PC-3 (cell line): ENCODE measurements around the gene AKAP13.

Source experiments
- CTCF ChIP-seq: fragments of 300-600 bp; sonication (generic); conservative IDR thresholded peaks from 2 replicates; pipeline ENCODE4 v1.5.1; 2017; ENCODE audit warnings: antibody characterized with exemption, low read depth, mild to moderate bottlenecking, low read length
- EZH2 ChIP-seq: fragments of 300-600 bp; sonication (generic); IDR thresholded peaks from one replicate; pipeline ENCODE4 v1.6.1; 2017; ENCODE audit warnings: antibody characterized with exemption, mild to moderate bottlenecking, low read length; ENCODE audit not compliant: unreplicated experiment

GRCh38 chr15:85618956-85619491, 238.6 kb downstream of the AKAP13 start:
- TF ChIP-seq EZH2 (no peak), CTCF (no peak)
